ENCODE results near the gene CPOX. TPM values are rescaled to one million over a fixed set of nuclear protein-coding genes. Genes with fewer than 3 reads are reported as not detected.
A peak's percentile ranks its signal among the peaks of the same experiment; 100 is the strongest.

The CPOX gene
- total RNA-seq, 2 experiments from 2014 or later, result 7.0 to 10.5 TPM

DNA sequence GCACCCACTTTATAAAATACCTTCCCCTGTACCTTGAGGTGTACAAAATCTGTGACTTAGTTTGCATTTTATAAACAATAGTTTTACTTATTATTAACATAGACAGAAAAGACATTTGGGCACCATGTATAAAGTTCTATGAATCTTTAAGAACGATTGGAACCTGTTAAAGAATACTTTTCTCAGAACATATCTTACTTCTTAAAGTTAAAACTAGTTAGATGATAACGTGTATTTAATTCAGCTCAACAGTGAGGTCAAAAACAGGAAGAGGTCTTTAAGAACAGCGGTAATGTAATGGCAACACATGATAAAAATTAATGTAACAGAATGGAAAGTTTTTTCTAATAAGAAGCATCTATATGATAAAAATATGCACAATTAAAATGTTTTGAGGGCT, 25.0 kb downstream of the CPOX start:
- ATAC-seq (ENCODE audit: poor library complexity) (no peak), DNase-seq (peak in 1 of 14 experiments; percentile 30)
- CTCF ChIA-PET, result no interaction called here
- POLR2A ChIA-PET, result interaction anchor here (1.0 to 1.5 kb wide), 3 partner anchors 12 to 54 kb away, joined by 3 to 8 read pairs (median 5); no protein-coding TSS in a partner anchor
- no peaks in the 10 kb centered on the region for H3K27me3 ChIP-seq (ENCODE audit: control insufficient read depth in 1 of 2, insufficient read depth in 2 of 2, low read length in 2 of 2)
- peaks cover 5% of the 10 kb centered on the region for H3K36me3 Mint-ChIP-seq (ENCODE audit: low read depth)
- H3K27ac Mint-ChIP-seq, result peak overlapping the region; percentile 100
- H3K27ac ChIP-seq (ENCODE audit: low read depth in 1 of 2, low read length in 2 of 2), result peak overlapping the region in 1 of 2 donors; percentile 90
- no peaks in the 10 kb centered on the region for H3K36me3 ChIP-seq (ENCODE audit: insufficient read depth, low read length)
- H3K27me3 Mint-ChIP-seq, result no peaks in the 10 kb centered on the region
- no peak overlapping the region for H3K4me3 Mint-ChIP-seq
- H3K9me3 Mint-ChIP-seq, result no peaks in the 10 kb centered on the region
- intact Hi-C loops (cut with DNase I, micrococcal nuclease), result no loop called here
- H3K4me1 Mint-ChIP-seq (ENCODE audit: low read depth), result peaks cover 63% of the 10 kb centered on the region
- H3K4me1 ChIP-seq (ENCODE audit: insufficient read depth, low read length), result peaks cover 32% of the 10 kb centered on the region
- no peak overlapping the region for H3K4me3 ChIP-seq (ENCODE audit: low read length)
- TF ChIP-seq, protein P1, sequence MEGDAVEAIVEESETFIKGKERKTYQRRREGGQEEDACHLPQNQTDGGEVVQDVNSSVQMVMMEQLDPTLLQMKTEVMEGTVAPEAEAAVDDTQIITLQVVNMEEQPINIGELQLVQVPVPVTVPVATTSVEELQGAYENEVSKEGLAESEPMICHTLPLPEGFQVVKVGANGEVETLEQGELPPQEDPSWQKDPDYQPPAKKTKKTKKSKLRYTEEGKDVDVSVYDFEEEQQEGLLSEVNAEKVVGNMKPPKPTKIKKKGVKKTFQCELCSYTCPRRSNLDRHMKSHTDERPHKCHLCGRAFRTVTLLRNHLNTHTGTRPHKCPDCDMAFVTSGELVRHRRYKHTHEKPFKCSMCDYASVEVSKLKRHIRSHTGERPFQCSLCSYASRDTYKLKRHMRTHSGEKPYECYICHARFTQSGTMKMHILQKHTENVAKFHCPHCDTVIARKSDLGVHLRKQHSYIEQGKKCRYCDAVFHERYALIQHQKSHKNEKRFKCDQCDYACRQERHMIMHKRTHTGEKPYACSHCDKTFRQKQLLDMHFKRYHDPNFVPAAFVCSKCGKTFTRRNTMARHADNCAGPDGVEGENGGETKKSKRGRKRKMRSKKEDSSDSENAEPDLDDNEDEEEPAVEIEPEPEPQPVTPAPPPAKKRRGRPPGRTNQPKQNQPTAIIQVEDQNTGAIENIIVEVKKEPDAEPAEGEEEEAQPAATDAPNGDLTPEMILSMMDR (IDR thresholded peaks at IDR 0.05), result no peak
- H3K9me3 ChIP-seq (ENCODE audit: control insufficient read depth in 1 of 2, insufficient read depth in 1 of 2, low read length in 2 of 2), result no peaks in the 10 kb centered on the region

DNA sequence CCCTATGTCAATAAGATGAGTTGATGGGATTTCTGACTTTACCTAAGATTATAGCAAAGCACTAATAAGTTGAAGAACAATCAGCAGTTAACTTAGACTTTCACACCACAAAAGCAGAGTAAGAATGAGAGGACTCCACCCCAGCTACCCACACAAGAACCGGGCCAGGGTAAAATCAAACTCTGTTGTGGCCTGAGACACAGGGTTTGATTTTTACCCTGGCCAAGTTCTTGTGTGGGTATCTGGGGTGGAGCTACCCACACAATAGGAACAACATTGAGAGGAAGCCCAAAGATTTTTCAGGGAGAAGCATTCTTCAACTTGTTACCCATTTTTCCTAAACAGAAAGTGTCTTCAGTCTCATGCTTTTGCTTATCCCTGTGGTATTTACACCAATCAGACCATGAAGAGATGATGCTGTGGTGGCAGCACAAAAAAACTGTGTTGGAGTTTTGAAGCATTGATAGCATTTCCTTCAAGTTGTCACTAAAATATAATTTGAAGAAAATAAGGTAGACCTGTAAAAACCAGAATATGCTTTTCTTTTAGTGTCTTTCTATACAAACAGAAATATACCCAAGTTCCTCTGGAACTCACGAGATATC, 25.6 kb downstream of the CPOX start:
- intact Hi-C loops (cut with DNase I, micrococcal nuclease), result no loop called here

DNA sequence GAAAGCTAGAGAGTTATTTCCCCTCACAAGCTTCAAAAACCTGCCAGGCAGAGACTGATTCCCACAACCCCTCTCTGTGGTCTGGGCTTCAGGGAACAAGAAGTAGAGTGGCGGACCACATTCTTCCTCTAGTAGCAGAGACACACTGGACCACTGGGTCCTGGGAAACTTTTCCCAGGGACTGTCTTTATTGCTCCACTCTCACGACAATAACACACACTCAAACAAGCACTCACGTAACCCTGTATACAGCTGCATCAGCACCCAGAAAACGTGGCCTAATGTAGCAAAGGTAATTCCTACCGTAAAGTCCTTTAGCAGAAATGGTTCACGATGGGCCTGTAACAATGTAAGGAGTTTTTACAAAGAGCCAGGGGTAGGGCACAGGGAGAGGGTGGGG, 27.6 kb downstream of the CPOX start:
- H3K4me1 ChIP-seq (ENCODE audit: insufficient read depth, low read length), result peaks cover 46% of the 10 kb centered on the region
- DNase-seq (peak in 1 of 14 experiments; percentile 27), ATAC-seq (ENCODE audit: poor library complexity) (no peak)
- H3K9me3 ChIP-seq (ENCODE audit: control insufficient read depth in 1 of 2, insufficient read depth in 1 of 2, low read length in 2 of 2), result no peaks in the 10 kb centered on the region
- POLR2A ChIA-PET, result interaction anchor here (1.0 to 7.1 kb wide), 5 partner anchors 11 to 59 kb away, joined by 3 to 169 read pairs (median 35); partner anchors contain the start of genes CLDND1 and CPOX
- no peaks in the 10 kb centered on the region for H3K27me3 Mint-ChIP-seq
- intact Hi-C loops (cut with DNase I, micrococcal nuclease), result no loop called here
- H3K4me3 ChIP-seq (ENCODE audit: low read length), result no peak overlapping the region
- no peaks in the 10 kb centered on the region for H3K27me3 ChIP-seq (ENCODE audit: control insufficient read depth in 1 of 2, insufficient read depth in 2 of 2, low read length in 2 of 2)
- peak overlapping the region in 1 of 2 donors; percentile 90 for H3K27ac ChIP-seq (ENCODE audit: low read depth in 1 of 2, low read length in 2 of 2)
- no peaks in the 10 kb centered on the region for H3K36me3 ChIP-seq (ENCODE audit: insufficient read depth, low read length)
- H3K36me3 Mint-ChIP-seq (ENCODE audit: low read depth), result peaks cover 5% of the 10 kb centered on the region
- H3K27ac Mint-ChIP-seq, result peak overlapping the region; percentile 100
- CTCF ChIA-PET, result no interaction called here
- peaks cover 79% of the 10 kb centered on the region for H3K4me1 Mint-ChIP-seq (ENCODE audit: low read depth)
- no peaks in the 10 kb centered on the region for H3K9me3 Mint-ChIP-seq
- H3K4me3 Mint-ChIP-seq, result peak overlapping the region; percentile 49
- TF ChIP-seq, protein P1 (IDR thresholded peaks at IDR 0.05), result no peak

More for the DNA sequence above, 25.6 kb downstream of the CPOX start:
- ATAC-seq (ENCODE audit: poor library complexity) (no peak), DNase-seq (peak in 3 of 14 experiments; percentile 26 to 70 (median 37))
- Mint-ChIP-seq H3K4me3 (peak overlapping the region; percentile 46), H3K27ac (peak overlapping the region; percentile 100), H3K9me3 (no peaks in the 10 kb centered on the region), H3K36me3 (ENCODE audit: low read depth) (peaks cover 5% of the 10 kb centered on the region), H3K4me1 (ENCODE audit: low read depth) (peaks cover 66% of the 10 kb centered on the region), H3K27me3 (no peaks in the 10 kb centered on the region)
- Histone ChIP-seq H3K36me3 (ENCODE audit: insufficient read depth, low read length) (no peaks in the 10 kb centered on the region), H3K27me3 (ENCODE audit: control insufficient read depth in 1 of 2, insufficient read depth in 2 of 2, low read length in 2 of 2) (no peaks in the 10 kb centered on the region), H3K9me3 (ENCODE audit: control insufficient read depth in 1 of 2, insufficient read depth in 1 of 2, low read length in 2 of 2) (no peaks in the 10 kb centered on the region), H3K4me3 (ENCODE audit: low read length) (no peak overlapping the region), H3K4me1 (ENCODE audit: insufficient read depth, low read length) (peaks cover 38% of the 10 kb centered on the region), H3K27ac (ENCODE audit: low read depth in 1 of 2, low read length in 2 of 2) (peak overlapping the region in 1 of 2 donors; percentile 90)
- TF ChIP-seq, protein P1 (IDR thresholded peaks at IDR 0.05), result no peak
- POLR2A ChIA-PET, result interaction anchor here (1.0 to 7.1 kb wide), 4 partner anchors 11 to 54 kb away, joined by 3 to 169 read pairs (median 6); partner anchors contain the start of gene CLDND1
- CTCF ChIA-PET, result no interaction called here

Measured in CD4-positive, alpha-beta T cell (primary cell).